Heart right ventricle (tissue), 16 donors: ENCODE data around the gene ZBTB8OS. TPM values are rescaled to one million over a fixed set of nuclear protein-coding genes. Genes with fewer than 3 reads are reported as not detected.
"Not testable (repeated sequence)": the region's sequence is repeated elsewhere in the genome, so short reads cannot be mapped to it uniquely, and the experiment has no call there.

Source experiments
- ATAC-seq, 8 donors: fragments of 200-7000 bp; cut with Tn5 transposase; one replicate each; pipeline ENCODE4 v1.9.1; 2020; ENCODE audit warnings: mild to moderate bottlenecking in 8 of 8, moderate library complexity in 8 of 8, moderate number of reproducible peaks in 1 of 8
- DNase-seq, 2 donors: peaks; one replicate each; pipeline ENCODE4 v3.0.0-alpha.2; 2020
- H3K27ac ChIP-seq, 10 donors: fragments of 200-600 bp; sonication (generic) in 2 of 10; one replicate each; pipeline versions ENCODE4 v1.5.0 to v1.8.0; 2020 to 2022; ENCODE audit warnings: mild to moderate bottlenecking in 3 of 10
- H3K27me3 ChIP-seq, 7 donors: fragments of 200-600 bp; one replicate each; pipeline ENCODE4 v1.8.0; 2021 to 2022; ENCODE audit warnings: mild to moderate bottlenecking in 2 of 7
- H3K36me3 ChIP-seq, 9 donors: fragments of 200-600 bp; sonication (generic) in 1 of 9; one replicate each; pipeline versions ENCODE4 v1.5.0 to v1.8.0; 2020 to 2022; ENCODE audit warnings: mild to moderate bottlenecking in 2 of 9
- H3K4me1 ChIP-seq, 9 donors: fragments of 200-600 bp; sonication (generic) in 1 of 9; one replicate each; pipeline versions ENCODE4 v1.5.0 to v1.8.0; 2020 to 2022; ENCODE audit warnings: mild to moderate bottlenecking in 4 of 9
- H3K4me3 ChIP-seq, 10 donors: fragments of 200-600 bp; sonication (generic) in 2 of 10; one replicate each; pipeline versions ENCODE4 v1.5.0 to v1.8.0; 2020 to 2022; ENCODE audit warnings: mild to moderate bottlenecking in 7 of 10, moderate library complexity in 2 of 10
- H3K9me3 ChIP-seq, 11 donors: fragments of 200-600 bp in 10 of 11; sonication (generic) in 2 of 11; one replicate each; pipeline versions ENCODE4 v1.5.0 to v1.8.0; 2013 to 2022; ENCODE audit warnings: mild to moderate bottlenecking in 2 of 11, control low read depth in 1 of 11, moderate library complexity in 1 of 11
- WGBS, 2 donors: extraction: QIAGEN DNeasy Blood & Tissue Kit; methylation state at CpG; one replicate each; pipeline ENCODE4 v1.1.7; 2013; ENCODE audit warnings: inconsistent platforms in 1 of 2; 5-methylcytosine and 5-hydroxymethylcytosine counted together
- intact Hi-C, 10 donors: fragments of 100-400 bp; cut with DNase I; formaldehyde crosslinking; loops; one replicate each; pipeline versions ENCODE4 v1.11.1 to v1.14.2; 2022
- polyA plus RNA-seq, 2 donors: library from polyadenylated mRNA; stranded (reverse); fragments of 200-250 nt; gene quantifications; one replicate each; pipeline ENCODE4 v1.2.3, GENCODE V29; 2013
- total RNA-seq, 10 donors: library from RNA; stranded (reverse); fragmentation: NEBNext Ultra II Directional in 3 of 10; extraction: Animal tissue kit (Norgen Biotek cat#: 25700) in 3 of 10; gene quantifications; one replicate each; pipeline versions ENCODE4 v1.2.1 to v1.2.4, GENCODE V29; 2021 to 2023
- TF ChIP-seq, protein P1 (sequence below), 9 donors: fragments of 200-600 bp; sonication (generic) in 2 of 9; IDR thresholded peaks; one replicate each; pipeline versions ENCODE4 v1.5.0 to v1.8.0; 2021 to 2022; ENCODE audit warnings: antibody characterized with exemption in 9 of 9, mild to moderate bottlenecking in 5 of 9, moderate library complexity in 1 of 9
- donor health status: Arrhythmogenic right ventricular cardiomyopathy.
- donor health status: ischemic (EF 13 %, LVEDD 7.1; RV severe dilation, severe dysfunction).
- donor health status: healthy with polysubstance abuse.
- donor health status: DM: no; HTN: yes; CAD: no.
- donor health status: DM: no; HTN: no; CAD: no.
- donor health status: ischemic (EF 25% LVEDD 6.9; RV normal size, moderate dysfunction).
- donor health status: ischemic (EF 25% LVEDD 5.7; RV mildly dilated, moderate dysfunction).
- donor health status: healthy.
- donor health status: DM: yes; HTN: yes; CAD: no.
- donor health status: Ischemic cardiomyopathy.
- donor health status: ischemic (EF 35%, LVEDD 5.7; RV mildly dilated, moderate dysfunction).
- donor health status: nonischemic (EF 11% LVEDD 7.7; RV severe dilation, severe dysfunction).
- donor health status: DM: yes; HTN: yes; CAD: no.
- donor health status: PGD.
- donor health status: ischemic (EF 29% LVEDD 5.4; RV normal size, mild dysfunction).
- donor health status: nonischemic (EF 23%, LVEDD 6.1; RV moderate dilation, normal function).

ZBTB8OS gene
- total and polyA plus RNA-seq, 12 donors, result 27.5 to 65.0 (median 33.4) TPM

DNA sequence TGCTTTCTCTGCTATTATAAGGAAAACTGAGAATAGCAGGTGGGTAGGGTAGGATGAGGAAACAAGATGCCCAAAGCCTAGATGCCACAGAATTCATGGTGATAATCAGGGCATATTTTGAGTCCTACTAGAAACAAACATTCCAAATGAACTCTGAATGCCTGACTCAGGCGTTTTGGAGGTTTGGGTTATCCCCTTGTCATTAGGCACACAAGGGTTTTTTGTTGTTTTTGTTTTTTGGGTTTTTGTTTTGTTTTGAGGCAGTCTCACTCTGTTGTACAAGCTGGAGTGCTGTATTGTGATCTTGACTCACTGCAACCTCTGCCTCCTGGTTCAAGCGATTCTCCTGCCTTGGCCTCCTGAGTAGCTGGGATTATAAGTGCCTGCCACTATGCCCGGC is 33.0 kb upstream of the ZBTB8OS start:
- Histone ChIP-seq H3K27me3 (no peaks in the 10 kb centered on the region), H3K4me1 (peaks cover 7 to 48% (median 21%) of the 10 kb centered on the region in 9 donors), H3K36me3 (peaks cover 0 to 97% (median 28%) of the 10 kb centered on the region in 9 donors), H3K9me3 (no peaks in the 10 kb centered on the region), H3K27ac (peak overlapping the region in 4 of 10 donors; percentile 13 to 38 (median 26)), H3K4me3 (no peak overlapping the region)
- intact Hi-C loops, result no loop called here
- TF ChIP-seq, protein P1, sequence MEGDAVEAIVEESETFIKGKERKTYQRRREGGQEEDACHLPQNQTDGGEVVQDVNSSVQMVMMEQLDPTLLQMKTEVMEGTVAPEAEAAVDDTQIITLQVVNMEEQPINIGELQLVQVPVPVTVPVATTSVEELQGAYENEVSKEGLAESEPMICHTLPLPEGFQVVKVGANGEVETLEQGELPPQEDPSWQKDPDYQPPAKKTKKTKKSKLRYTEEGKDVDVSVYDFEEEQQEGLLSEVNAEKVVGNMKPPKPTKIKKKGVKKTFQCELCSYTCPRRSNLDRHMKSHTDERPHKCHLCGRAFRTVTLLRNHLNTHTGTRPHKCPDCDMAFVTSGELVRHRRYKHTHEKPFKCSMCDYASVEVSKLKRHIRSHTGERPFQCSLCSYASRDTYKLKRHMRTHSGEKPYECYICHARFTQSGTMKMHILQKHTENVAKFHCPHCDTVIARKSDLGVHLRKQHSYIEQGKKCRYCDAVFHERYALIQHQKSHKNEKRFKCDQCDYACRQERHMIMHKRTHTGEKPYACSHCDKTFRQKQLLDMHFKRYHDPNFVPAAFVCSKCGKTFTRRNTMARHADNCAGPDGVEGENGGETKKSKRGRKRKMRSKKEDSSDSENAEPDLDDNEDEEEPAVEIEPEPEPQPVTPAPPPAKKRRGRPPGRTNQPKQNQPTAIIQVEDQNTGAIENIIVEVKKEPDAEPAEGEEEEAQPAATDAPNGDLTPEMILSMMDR (IDR thresholded peaks at IDR 0.05), result no peak
- WGBS, 2 donors, result 87 to 89% methylated on average over 3 of the region's 3 CpGs
- DNase-seq (no peak), ATAC-seq (no peak)

DNA sequence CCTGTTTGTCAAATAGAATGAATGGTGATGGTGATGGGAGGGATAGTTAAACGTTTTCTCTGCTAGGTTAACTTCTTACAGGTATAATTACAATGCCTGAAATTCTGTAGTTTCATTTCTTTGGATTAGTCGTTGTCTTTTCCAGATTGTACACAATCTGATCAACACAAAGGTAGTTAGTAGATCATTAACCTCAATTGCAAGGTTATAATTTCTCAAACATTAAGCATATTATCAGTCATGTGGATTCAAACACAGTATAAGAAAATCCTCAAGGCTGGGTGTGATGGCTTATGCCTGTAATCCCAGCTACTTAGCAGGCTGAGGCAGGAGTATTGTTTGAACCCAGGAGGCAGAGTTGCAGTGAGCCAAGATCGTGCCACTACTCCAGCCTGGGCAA is 31.6 kb upstream of the ZBTB8OS start:
- 82 to 84% methylated on average over 3 of the region's 3 CpGs for WGBS, 2 donors
- ATAC-seq, result no peak

DNA sequence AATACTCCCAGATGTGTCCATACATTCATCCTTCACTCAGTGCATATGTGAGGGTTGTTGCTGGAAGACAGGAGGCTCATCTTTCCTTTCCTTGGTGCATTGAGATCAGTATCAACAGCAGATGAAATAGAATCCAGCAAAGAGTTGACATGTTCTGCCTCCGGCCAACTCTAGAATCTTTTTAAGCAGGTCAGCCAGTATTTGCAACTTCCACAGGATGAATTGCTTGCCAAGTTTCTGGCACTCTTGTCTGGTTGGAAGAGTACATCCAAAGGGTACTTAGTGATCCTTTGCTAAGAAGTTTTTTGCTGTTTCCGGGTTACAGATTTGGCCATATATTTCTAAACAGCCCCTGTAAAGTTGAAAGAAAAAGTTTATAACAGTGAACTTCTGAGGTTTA is 31.2 kb upstream of the ZBTB8OS start:
- DNase-seq (no peak), ATAC-seq (peak in 5 of 8 donors; percentile 9 to 70 (median 42))
- peaks cover 7 to 46% (median 21%) of the 10 kb centered on the region in 9 donors for H3K4me1 ChIP-seq
- TF ChIP-seq, protein P1 (IDR thresholded peaks at IDR 0.05), result no peak
- WGBS, 2 donors, result 23 to 27% methylated on average over 2 of the region's 2 CpGs
- H3K36me3 ChIP-seq, result peaks cover 0 to 100% (median 34%) of the 10 kb centered on the region in 9 donors
- H3K27me3 ChIP-seq, result no peaks in the 10 kb centered on the region
- H3K27ac ChIP-seq, result no peak overlapping the region
- no peak overlapping the region for H3K4me3 ChIP-seq
- no peaks in the 10 kb centered on the region for H3K9me3 ChIP-seq
- intact Hi-C loops, result no loop called here

More for the DNA sequence above, 31.6 kb upstream of the ZBTB8OS start:
- DNase-seq, result no peak
- intact Hi-C loops, result no loop called here
- Histone ChIP-seq H3K9me3 (no peaks in the 10 kb centered on the region), H3K27ac (no peak overlapping the region), H3K4me1 (peaks cover 7 to 48% (median 21%) of the 10 kb centered on the region in 9 donors), H3K4me3 (no peak overlapping the region), H3K36me3 (peaks cover 0 to 100% (median 34%) of the 10 kb centered on the region in 9 donors), H3K27me3 (no peaks in the 10 kb centered on the region)
- TF ChIP-seq, protein P1 (IDR thresholded peaks at IDR 0.05), result no peak

DNA sequence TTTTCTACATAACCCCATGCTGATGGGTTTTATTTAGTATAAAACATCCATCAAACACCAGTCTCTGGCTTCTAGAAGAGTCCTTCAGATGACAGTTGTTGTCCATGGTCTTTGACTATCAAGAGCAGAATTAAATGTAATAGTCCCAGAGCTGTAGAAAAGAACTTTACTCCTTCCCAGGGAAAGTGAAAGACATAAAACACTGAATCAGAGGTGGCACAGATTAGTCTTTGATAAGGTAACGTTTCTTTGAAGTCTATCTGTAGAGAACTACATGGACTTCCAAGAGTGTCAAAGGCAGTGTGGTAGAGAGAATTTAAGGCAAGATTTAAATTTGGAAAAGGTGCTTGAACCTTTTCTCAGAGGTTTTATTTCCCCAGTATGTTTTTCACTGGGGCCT is 30.3 kb upstream of the ZBTB8OS start:
- ATAC-seq, result no peak
- intact Hi-C loops, result no loop called here
- TF ChIP-seq, protein P1 (IDR thresholded peaks at IDR 0.05), result no peak
- Histone ChIP-seq H3K4me3 (no peak overlapping the region), H3K27ac (peak overlapping the region in 1 of 10 donors; percentile 26), H3K9me3 (no peaks in the 10 kb centered on the region), H3K4me1 (peaks cover 7 to 38% (median 21%) of the 10 kb centered on the region in 9 donors), H3K27me3 (no peaks in the 10 kb centered on the region), H3K36me3 (peaks cover 0 to 100% (median 39%) of the 10 kb centered on the region in 9 donors)
- 81 to 91% methylated on average over 1 of the region's 1 CpG for WGBS, 2 donors
- no peak for DNase-seq

DNA sequence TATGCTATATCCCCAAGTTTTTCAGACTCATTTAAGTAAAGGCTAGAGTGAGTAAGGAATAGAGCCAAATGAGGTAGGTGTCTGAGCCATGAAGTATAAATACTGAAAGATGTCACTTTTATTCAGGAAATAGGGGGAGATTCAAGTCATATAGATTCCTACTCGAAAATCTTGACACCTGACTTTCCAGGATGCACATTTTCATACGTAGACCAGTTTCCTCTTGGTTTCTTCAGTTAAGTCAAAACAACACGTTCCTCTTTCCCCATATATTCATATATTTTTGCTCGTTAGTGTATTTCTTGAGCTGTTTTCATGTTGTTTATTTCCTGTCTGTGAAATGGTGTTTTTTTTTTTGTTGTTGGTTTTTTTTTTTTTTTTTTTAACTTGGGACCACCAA is 29.6 kb upstream of the ZBTB8OS start:
- ATAC-seq, intact Hi-C loops, H3K9me3 ChIP-seq, H3K27me3 ChIP-seq, DNase-seq, H3K27ac ChIP-seq, H3K4me3 ChIP-seq: not testable (repeated sequence)
- WGBS, 2 donors, result 79 to 90% methylated on average over 4 of the region's 4 CpGs
- peaks cover 0 to 100% (median 42%) of the 10 kb centered on the region in 9 donors for H3K36me3 ChIP-seq
- H3K4me1 ChIP-seq, result peaks cover 3 to 31% (median 19%) of the 10 kb centered on the region in 9 donors
